ENCODE measurements around the gene TUBB2B.
"Not testable (repeated sequence)": the region's sequence is repeated elsewhere in the genome, so short reads cannot be mapped to it uniquely, and the experiment has no call there.

- TF ChIP-seq CTCF, POLR2A (IDR thresholded peaks at IDR 0.05): not testable (repeated sequence)
Measured at GRCh38 chr6:3197734-3198133, 29.7 kb downstream of the TUBB2B start.

All from uterus (tissue), 2 donors.